GM19043 (cell line): ENCODE data around the gene CELF4.

Source experiments
- ATAC-seq: cut with Tn5 transposase; IDR thresholded peaks from one replicate; pipeline ENCODE4 v1.9.1; 2021; ENCODE audit warnings: low read depth; ENCODE audit not compliant: unreplicated experiment

CELF4 gene

DNA sequence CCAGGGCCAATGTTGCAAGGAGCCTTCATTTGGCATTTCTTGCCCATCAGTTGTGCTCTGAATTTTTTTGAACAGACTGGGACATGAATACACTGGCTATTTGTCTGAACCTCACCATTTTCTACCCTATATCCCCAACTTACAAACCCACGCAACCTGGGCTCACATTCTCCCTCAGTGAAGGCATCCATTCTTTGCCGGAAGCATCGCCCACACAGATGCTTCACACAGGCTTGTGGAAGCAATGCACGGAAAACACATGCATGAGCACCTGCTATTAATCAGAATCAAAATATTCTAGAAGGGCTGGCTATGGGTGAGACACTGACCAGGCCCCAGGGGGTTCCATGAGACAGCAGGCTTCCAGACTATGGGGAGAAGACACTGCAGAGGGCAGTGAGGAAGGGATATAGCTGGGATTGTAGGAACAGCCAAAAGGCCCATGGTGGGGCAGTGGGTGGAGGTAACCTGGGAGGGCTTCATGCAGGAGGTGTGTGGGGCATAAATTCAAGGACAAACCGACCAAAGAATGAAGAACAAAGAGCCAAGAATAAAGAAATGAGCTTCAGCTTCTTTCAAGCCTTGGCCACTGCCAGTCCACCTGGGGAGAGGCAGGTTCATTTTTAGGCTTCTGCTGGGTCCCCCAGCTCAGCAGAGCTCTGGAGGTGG lies 261.5 kb downstream of the CELF4 start:
- ATAC-seq: no peak

GRCh38 chr18:37303009-37303408 lies 262.6 kb downstream of the CELF4 start:
- ATAC-seq: no peak

DNA sequence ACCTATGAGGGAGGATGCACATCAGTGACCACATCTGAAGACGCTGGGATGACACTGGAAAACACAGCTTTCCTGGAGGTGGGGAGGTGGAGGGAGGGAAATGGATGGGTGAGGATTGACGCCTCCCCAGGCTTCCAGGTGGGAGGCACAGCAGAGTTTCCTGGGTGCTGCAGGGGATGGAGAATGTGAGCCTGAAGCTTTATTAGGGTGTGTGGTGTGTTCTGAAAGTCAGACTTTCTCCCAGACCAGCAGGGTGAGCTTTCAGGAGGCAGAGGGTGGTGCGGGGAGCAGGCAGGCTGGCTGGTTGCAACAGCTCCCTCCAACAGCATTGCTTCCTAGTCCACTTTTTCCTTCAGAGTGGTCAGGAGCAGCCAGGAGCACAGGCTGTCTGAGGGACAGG lies 263.1 kb downstream of the CELF4 start:
- no peak for ATAC-seq

- peak; percentile 74 for ATAC-seq
Measured at GRCh38 chr18:37299471-37300304, 265.9 kb downstream of the CELF4 start.

GRCh38 chr18:37298816-37299215 lies 266.8 kb downstream of the CELF4 start:
- ATAC-seq: no peak

DNA sequence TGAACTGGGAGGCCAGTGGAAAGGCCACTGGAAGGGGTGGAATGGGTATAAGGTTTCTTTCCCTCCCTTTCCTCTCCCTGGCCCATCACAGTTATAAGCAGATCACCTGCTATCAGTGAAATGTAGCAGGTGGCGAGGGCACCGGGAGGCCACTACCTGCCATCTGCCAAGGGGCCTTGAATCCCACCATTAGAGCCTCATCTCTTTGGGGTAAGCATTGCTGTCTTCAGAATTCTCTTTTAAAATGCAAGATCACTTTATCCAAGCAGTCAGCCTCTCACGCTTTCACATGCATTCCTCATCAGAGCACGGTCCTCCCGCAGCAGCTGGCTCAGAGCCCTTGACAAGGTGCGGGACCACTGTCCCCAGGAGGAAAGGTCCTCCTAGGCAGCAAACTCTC lies 268.5 kb downstream of the CELF4 start:
- ATAC-seq: no peak

- ATAC-seq: no peak
Measured at GRCh38 chr18:37294951-37295350, 270.6 kb downstream of the CELF4 start.

DNA sequence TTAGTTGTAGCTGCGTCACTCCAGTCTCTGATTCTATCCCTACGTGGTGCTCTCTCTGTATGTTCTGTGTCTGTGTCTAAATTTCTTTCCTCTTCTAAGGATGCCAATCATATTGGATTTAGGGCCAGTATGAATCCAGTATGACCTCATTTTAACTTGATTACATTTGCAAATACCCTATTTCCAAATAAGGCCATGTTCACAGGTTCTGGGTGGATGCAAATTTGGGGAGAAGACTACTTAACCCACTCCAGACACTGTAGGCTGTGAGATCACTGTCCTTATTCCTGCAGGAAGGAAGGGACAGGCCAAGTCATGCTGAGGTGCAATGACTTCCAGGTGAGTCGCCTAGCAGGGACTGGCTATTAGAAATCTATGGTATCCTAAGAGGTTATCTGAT lies 272.2 kb downstream of the CELF4 start:
- ATAC-seq: no peak

GRCh38 chr18:37289423-37289822 lies 276.2 kb downstream of the CELF4 start:
- ATAC-seq: no peak

DNA sequence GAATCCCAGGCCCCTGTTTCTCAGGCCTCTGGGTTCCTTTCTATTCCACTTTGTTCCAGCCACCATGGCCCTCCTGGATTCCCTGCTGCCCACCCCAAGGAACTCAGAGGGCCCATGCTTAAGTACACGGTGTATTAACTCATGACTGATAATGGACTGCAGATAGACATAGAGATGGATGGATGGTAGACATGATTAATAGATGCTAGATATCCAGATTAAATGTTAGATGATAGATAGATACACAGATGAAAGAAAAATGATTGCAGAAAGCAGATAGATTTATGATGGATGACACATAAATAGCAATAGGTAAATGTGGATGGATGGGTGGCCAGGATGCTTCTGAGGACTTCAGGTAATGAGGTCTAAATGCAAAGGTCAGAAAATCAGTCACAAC lies 278.0 kb downstream of the CELF4 start:
- no peak for ATAC-seq

GRCh38 chr18:37286801-37287200 lies 278.8 kb downstream of the CELF4 start:
- ATAC-seq: no peak

GRCh38 chr18:37285825-37286224 lies 279.8 kb downstream of the CELF4 start:
- ATAC-seq: no peak

- no peak for ATAC-seq
Measured at GRCh38 chr18:37284260-37284659, 281.3 kb downstream of the CELF4 start.

GRCh38 chr18:37282386-37283037 lies 283.1 kb downstream of the CELF4 start:
- ATAC-seq: no peak

- no peak for ATAC-seq
Measured at GRCh38 chr18:37280701-37281393, 284.8 kb downstream of the CELF4 start.

GRCh38 chr18:37277804-37278203 lies 287.8 kb downstream of the CELF4 start:
- no peak for ATAC-seq

DNA sequence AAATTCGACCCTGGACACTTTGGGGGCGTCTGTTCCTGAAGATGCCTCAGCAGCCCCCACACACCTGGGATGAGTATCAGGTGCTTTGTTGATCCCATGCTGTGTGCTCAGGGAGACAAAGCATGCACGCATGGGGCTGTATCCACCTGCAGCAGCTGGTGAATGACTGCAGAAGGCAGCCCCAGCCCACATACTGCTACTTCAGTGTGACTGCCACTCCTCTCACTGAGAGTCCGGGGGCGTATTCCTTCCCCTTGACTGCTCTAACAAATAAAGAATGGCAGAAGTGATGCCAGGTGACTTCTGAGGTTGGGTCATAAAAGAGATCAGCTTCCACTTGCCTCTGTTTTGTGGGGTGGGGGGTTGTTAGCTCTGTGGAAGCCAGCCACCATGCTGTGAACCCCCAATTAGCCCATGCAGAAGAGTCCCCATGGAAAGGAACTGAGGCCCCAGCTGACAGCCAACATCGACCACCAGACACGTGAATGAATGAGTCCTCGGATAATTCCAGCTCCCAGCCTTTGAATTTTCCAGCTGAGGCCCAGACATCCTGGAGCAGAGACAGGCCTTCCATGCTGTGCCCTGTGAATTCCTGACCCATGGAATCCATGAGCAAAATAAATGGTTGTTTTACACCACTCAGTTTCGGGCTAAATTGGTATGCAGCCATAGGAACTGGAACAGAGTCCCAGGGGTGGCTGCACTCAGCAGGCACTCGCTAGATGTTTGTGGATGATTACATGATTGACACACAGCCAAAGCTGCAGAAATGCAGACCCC lies 289.3 kb downstream of the CELF4 start:
- ATAC-seq: no peak

- no peak for ATAC-seq
Measured at GRCh38 chr18:37275237-37275741, 290.3 kb downstream of the CELF4 start.

DNA sequence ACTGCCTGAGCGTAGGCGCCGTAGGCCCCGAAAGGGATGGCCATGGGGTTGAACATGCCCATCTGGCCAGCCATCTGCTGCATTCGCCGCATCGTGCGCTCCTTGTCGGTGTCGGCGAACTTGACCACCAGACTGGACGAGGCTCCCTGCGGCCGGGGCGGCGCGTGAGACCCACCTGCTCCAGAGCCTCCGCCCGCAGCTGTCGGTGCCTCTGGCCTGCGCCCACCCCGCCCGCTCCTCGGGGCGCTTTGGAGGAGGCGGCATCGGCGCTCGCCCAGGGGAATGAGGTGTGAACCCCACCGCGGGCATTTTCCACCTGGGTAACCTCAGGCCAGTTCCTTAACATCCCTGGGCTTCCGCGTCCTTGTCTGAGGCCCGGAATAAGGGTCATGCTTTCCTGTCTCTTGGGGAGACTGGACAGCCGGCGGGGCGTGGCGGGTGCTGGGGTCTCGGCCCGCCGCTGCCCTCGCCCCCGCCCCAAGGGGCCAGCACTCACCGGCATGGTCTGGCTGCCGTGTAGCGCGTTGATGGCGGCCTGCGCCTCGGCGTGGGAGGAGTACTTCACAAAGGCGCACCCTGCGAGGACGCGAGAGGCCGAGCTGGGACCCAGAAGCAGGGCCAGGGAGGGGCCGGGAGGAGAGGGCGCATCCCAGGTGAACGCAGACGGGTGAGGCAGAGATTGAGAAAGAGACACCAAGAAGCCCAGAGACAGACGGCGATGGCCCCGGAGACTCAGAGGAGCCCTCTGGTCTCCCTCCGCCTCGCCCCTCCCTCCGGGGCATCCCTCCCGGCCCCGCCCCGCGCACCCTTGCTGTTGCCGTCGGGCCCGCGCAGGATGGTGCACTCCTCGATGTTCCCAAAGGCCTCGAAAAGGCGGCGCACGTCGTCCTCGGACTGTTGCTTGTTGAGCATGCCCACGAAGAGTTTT lies 291.0 kb downstream of the CELF4 start:
- no peak for ATAC-seq
